ENCODE results near the gene CGB1. TPM values are rescaled to one million over a fixed set of nuclear protein-coding genes. Genes with fewer than 3 reads are reported as not detected.
A peak's percentile ranks its signal among the peaks of the same experiment; 100 is the strongest.

The CGB1 gene
- total and polyA plus RNA-seq, 2 of the 13 experiments (the other 11 are each of a cell fraction or from before 2014, with no cell fraction given) = not detected

- TF ChIP-seq ZBTB40 (IDR thresholded peaks at IDR 0.05) (peak; percentile 67), ZBTB40 (CRISPR knock-in tag; IDR thresholded peaks at IDR 0.05) (peak; percentile 44; the same call in 1 of the 2 replicates), ZSCAN30 (CRISPR knock-in tag; IDR thresholded peaks at IDR 0.05) (no peak), ZNF138 (CRISPR knock-in tag; IDR thresholded peaks at IDR 0.05; ENCODE audit: low read depth) (0 out of 2 replicates have a peak, but pooled peaks have one; percentile 56), GABPB1 (CRISPR knock-in tag; IDR thresholded peaks at IDR 0.05) (peak; percentile 90), MEIS2 (CRISPR knock-in tag; IDR thresholded peaks at IDR 0.05) (peak; percentile 16; the same call in 1 of the 2 replicates), ZNF879 (CRISPR knock-in tag; IDR thresholded peaks at IDR 0.05) (no peak), FUBP1 (CRISPR knock-in tag; IDR thresholded peaks at IDR 0.05; ENCODE audit: borderline replicate concordance) (no peak), RERE (CRISPR knock-in tag; IDR thresholded peaks at IDR 0.05; ENCODE audit: low read depth) (no peak), ZNF569 (CRISPR knock-in tag; IDR thresholded peaks at IDR 0.05; ENCODE audit: borderline replicate concordance) (no peak), MED1 (CRISPR knock-in tag; IDR thresholded peaks at IDR 0.05) (peak; percentile 46; the same call in 1 of the 2 replicates), NFKB2 (CRISPR knock-in tag; IDR thresholded peaks at IDR 0.05; ENCODE audit: borderline replicate concordance) (no peak)
Observed at GRCh38 chr19:48993175-48994034, 43.3 kb downstream of the CGB1 start, which contains the start of the genes GYS1 and RUVBL2 (continued).
